Ishikawa (cell line): ENCODE data around the gene PSMG3.

Source experiments
- EP300 ChIP-seq: IDR thresholded peaks from 2 replicates; pipeline ENCODE4 v1.6.1; 2012; ENCODE audit warnings: borderline replicate concordance
- FOXM1 ChIP-seq: IDR thresholded peaks from 2 replicates; pipeline ENCODE4 v1.6.1; 2012; ENCODE audit warnings: low read depth, borderline replicate concordance
- MAX ChIP-seq: IDR thresholded peaks from 2 replicates; pipeline ENCODE4 v1.6.1; 2012

- no peak for TF ChIP-seq EP300
- no peak for TF ChIP-seq FOXM1
- no peak for TF ChIP-seq MAX
These were observed 34.6 kb upstream of the PSMG3 start for GRCh38 chr7:1604383-1604782.
